NCI-H187 treated with DMSO at 0.1 percent for 48 hours (cell line): Measurements from ENCODE around the gene ALOX15.
"Not testable (repeated sequence)": the region's sequence is repeated elsewhere in the genome, so short reads cannot be mapped to it uniquely, and the experiment has no call there.

ENCODE experiments used
- DNase-seq: peaks from one replicate; lab custom pipeline; 2025; lab: John Stamatoyannopoulos, UW

The ALOX15 gene

GRCh38 chr17:4592240-4593005, 49.1 kb downstream of the ALOX15 start:
- no peak for DNase-seq

DNA sequence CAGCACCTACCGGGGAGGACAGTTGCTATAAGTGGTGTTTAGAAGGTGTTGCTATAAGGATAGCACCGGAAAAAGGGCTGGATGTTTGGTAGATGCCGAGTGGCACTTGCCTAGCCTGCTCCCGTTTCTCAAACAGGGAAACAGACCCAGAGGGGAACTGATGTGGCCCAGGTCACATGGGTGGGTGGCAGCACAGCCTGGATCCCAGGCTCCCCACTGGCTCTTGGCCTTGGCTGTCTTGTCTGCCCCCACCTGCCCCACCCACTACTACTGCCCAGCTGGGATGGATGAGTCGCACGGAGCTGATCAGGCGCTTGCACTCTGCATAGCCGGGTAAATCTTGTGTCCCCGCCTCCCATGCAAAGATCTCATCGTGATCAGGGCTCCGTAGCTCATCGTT, 49.9 kb downstream of the ALOX15 start:
- DNase-seq, result no peak

- no peak for DNase-seq
Observed at GRCh38 chr17:4590981-4591453, 50.5 kb downstream of the ALOX15 start.

GRCh38 chr17:4590042-4590441, 51.4 kb downstream of the ALOX15 start:
- not testable (repeated sequence) for DNase-seq

DNA sequence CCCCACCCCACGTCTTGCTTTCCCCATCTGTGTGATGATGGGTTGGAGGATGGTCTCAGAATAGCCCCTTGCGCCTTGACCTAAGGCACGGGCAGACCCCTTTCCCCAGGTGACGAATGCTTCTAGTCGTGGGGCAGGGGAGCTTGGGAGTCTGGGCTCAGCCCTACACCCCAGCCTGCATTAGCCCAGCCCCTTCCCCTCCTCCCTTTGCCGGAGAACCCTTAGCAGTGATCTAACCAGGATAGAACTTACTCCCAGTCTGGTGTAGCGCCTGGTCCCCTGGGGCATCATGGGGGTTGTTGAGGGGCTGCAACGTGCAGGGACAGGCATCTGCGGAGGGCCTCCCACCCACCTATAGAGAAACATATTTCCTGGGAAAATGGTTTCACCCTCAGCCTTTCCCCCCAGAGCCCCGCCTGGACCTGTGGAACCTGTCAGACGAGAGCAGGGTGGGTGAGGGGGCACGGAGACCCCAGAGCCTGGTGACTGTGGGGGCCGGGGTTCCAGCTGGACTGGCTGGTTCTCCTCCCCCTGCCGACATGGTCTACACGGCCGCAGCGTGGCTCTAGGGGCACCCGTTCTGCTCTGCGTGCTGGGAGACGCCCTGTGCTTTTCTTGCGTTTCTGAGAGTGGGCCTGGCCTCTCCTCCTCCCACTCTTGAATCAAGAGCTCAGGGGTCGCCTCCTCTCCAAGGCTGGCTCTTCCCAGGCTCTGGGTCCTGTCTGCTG, 52.4 kb downstream of the ALOX15 start:
- DNase-seq, result no peak

DNA sequence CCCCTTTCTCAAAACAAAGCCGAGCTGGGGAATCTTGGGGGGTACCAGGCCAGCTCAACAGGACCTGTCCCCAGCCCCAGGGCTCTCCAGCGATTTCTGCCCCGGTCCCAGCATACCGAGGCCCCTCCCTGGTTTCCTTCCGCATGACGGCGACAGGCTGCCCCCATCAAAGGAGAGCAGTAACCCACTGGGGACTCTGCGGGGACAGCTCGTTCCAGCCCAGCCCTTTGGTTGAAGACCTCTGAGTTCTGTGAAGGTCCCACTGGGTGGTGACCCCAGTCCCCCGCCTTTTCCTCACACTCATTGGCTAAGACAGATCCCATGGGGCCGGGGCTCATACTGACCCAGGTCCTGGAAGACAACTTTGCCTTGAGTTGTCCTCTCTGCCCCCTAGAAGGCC, 53.1 kb downstream of the ALOX15 start:
- no peak for DNase-seq

DNA sequence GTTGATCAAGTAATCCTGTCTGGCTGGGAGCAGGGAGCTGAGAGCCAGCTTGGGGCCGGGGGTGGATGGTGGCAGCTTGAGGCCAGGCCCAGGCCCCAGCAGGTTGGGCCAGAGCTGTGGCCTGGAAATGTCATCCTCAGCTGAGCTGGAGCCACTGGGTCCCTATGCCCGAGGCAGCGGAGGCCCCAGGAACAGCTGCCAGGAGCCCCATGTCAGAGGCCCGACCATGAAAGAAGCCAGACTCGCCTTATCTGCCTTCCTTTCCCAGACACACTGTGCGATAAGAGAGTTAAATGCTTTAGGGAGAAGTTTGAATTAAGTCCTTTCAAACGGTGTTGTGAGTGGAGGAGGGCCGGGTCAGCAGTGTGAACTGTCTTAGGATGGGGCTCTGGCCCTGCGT, 53.7 kb downstream of the ALOX15 start:
- no peak for DNase-seq

DNA sequence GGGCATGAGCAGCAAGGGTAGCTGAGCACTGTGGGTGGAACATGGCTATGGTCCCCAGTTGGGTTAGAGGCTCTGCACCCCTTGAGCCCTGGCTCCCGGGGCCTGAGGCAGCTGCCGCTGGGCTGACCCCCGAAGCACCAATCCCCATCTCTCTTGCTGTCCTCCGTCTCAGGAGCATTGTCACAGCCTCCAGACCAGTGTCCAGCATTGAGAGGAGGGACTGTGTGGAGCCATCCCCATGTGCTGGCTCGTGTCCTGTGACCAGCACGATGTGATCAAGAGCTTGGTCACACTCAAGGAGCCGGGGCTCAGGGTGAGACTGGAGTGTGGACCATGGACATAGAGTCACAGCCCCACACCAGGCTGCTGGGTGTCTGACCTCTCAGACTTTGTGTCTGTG, 54.3 kb downstream of the ALOX15 start:
- no peak for DNase-seq

GRCh38 chr17:4586043-4586442, 55.4 kb downstream of the ALOX15 start:
- DNase-seq, result no peak

DNA sequence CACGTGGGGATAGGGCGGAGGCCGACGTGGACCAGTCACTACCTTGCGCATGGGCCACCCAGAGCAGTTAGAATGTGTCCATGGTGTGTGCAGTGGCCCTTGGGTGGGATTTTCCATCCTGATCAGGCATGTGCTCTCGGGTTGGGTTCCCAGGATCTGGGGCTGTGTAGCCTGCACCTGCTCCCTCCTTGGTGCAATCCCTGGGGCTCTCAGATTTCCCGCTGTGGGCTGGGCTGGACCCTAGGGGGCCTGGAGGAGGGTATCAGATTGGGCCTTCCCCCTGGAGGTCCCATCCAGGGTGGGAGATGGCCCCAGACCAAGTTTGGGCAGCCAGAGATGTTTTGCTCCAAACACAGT, 55.9 kb downstream of the ALOX15 start:
- no peak for DNase-seq

DNA sequence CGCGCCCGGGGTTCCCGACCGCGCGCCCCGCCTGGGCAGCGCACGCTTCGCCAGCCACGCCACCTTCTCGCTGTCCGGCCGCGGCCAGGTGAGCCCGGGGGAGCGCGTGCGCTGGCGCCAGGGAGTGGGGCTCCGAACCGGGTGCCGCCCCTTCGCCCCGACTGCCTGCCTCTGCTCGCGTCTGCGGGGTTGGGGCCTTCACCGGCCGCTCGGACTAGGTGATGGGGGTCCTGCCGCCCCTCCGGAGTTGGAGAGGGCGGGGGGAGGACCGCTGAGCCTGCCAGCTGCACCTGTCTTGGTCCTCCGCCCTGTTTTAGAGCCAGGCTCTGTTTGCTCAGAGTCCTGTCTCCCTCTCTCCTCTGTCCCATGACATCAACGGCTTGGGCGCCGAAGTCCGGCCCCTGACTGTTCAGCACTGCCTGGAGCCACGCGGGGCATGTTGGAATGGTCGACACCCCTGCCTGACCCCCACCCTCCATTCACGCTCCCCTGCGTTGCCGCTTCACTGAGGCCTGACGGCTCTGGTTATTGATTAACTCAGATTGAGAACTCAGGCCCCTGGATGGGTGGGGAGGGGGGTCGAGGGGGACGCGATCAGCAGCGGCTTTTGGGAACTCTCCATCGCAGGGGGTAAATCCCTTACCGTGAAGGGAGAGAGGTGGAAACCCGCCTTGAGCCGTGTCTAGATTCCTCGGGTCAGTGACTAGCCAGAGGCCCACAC, 56.4 kb downstream of the ALOX15 start:
- no peak for DNase-seq

DNA sequence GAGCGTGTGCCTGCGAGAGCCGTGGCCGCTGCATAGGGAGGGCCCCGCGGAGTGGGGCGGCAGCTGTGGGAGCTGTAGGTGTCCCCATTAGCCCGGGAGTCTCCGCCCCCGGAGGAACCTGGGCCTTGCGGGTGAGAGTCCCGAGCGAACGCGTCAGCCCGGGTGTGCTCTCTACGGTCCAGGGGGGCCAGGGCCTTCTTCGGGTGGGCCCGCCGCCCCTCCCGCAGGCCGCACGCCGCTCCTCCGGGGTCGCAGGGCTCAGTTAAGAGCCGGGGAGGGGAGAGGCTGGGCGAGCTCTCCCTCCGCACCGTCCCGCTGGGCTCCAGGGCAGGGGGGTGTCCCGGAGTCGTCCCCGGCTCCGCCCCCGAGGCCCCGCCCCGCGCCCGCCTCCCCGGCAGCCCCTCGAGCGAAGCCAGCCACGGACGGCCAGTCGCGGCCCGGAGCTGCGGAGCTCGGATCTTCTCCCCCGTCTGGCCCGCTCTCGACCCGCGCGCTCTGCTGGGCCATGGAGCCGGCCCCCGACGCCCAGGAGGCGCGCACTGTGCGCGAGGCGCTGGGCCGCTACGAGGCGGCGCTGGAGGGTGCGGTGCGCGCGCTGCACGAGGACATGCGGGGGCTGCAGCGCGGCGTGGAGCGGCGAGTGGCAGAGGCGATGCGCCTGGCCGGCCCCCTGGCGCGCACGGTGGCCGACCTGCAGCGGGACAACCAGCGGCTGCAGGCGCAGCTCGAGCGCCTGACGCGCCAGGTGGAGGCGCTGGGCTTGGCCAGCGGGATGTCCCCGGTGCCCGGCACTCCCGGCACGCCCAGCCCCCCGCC, 57.2 kb downstream of the ALOX15 start, which contains the start of gene SMTNL2:
Gene SMTNL2, plus strand, starts transcription at position 429 of the 816 bp plus-strand sequence. Its CDS starts 77 bp downstream, at position 506.
- no peak for DNase-seq

- no peak for DNase-seq
Observed at GRCh38 chr17:4583782-4584100, 57.7 kb downstream of the ALOX15 start.

GRCh38 chr17:4583206-4583605, 58.3 kb downstream of the ALOX15 start:
- no peak for DNase-seq

DNA sequence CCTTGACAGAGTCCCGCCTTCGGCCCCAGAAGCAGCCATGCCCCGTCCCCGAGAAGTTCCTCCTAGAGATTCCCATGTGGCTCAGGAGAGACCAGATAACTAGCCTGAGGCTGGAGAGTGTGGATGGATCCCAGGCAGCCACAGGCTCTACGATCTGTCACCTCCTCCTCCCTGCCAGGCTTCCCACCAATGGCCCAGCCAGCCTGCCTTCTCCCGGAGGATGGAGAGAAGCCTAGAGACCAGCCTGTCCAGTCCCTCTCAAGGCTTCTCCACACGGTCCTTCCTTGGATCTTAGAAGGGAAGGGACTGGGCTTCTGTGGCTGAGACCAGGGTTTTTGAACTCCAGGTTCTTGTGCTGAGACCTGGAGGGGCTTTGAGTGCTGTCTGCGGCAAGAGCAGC, 58.8 kb downstream of the ALOX15 start:
- no peak for DNase-seq

GRCh38 chr17:4582101-4582501, 59.4 kb downstream of the ALOX15 start:
- DNase-seq, result no peak
